H54 (cell line): ENCODE measurements around the gene MIGA1.
"Not testable (repeated sequence)": the region's sequence is repeated elsewhere in the genome, so short reads cannot be mapped to it uniquely, and the experiment has no call there.

Experiments
- DNase-seq: peaks from one replicate; pipeline ENCODE4 v3.0.0; 2011; ENCODE audit warnings: low spot score, mixed read lengths; ENCODE audit not compliant: insufficient read length
- FAIRE-seq: peaks from 3 replicates; lab custom pipeline; 2011; peaks lifted over from hg19 to GRCh38; lab: Jason Lieb, UNC
- POLR2A ChIP-seq: IDR thresholded peaks from 2 replicates; pipeline ENCODE4 v1.6.1; 2011; ENCODE audit warnings: low read depth, mild to moderate bottlenecking, low read length

The MIGA1 gene

DNA sequence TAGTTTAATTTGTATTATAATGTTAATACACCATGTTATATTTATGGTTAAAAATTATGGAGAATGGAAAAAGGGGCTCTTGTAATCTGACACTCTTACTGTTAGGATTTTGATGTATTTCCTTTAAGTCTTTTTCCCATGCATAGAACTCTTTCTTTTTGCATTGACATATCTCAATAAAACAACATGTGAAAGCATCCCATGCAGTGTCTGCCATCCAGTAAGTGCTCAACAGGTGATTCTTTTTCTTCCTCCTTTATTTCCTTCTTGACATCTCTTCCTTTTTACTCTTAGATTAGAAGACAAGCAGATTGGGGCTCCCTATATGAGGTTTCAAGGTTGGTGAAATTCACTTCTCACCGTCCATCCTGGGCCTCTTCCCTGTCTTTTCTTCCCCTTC is 111.8 kb downstream of the MIGA1 start:
- no peak for FAIRE-seq
- no peak for TF ChIP-seq POLR2A
- DNase-seq = no peak

DNA sequence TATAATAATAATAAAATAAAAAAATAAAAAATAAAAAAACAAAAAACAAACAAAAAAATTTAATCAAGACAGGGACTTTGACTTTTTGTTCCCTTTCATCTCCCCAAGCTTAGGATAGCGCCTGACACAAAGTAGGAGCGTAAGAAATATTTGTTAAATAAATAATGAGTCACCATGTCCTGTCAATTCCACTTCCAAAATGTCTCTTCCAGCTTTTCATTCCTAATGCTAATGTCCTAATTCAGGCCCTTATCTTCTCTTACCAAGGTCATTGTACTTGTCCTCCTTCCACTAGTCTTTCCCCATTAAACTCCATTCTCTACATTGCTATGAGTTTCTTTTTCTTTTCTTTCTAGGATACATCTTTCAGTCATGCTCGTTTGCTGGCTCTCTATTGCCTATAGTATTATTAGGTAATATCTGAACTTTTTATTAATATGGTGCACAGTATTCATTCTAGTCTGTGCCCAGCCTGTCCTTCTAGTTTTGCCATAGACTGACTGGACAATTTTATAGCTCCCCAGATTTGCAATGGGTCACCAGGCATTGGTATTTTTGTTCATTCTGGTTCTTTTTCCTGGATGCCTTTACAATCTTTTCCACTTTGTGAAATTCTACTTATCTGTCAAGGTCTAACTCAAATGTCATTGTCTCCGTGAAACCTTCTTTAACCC is 120.3 kb downstream of the MIGA1 start:
- no peak for TF ChIP-seq POLR2A

DNA sequence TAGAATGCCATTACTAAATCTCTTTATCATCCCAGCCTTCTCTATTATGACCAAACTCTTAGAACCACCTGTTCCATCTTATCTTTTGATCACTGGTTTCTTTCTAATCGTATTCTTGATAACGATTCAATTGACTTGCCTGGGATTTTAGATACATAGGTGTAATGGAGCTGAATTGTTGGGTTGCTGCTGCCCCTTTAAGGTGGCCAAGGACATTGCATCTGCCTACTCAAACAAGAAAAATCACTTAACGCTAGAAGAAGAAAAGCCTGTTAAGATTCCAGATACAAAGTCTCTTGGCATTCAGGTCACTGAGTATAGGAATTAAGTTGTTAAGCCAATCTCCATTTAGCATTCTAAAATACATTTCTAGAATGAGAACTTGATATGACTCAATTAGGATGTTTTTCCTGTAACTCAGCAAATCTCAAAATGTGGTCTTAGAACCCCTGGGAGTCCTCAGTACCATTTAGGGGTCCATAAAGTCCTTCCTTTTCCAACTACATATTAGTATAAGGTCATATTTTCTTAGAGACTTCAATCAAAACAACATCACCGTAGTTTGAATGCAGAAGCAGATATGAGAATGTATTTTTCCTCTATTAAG is 121.3 kb downstream of the MIGA1 start:
- DNase-seq = no peak
- peak; percentile 85 for FAIRE-seq
- TF ChIP-seq POLR2A = no peak

More for the DNA sequence above, 120.3 kb downstream of the MIGA1 start:
- FAIRE-seq (no peak), DNase-seq (no peak)

DNA sequence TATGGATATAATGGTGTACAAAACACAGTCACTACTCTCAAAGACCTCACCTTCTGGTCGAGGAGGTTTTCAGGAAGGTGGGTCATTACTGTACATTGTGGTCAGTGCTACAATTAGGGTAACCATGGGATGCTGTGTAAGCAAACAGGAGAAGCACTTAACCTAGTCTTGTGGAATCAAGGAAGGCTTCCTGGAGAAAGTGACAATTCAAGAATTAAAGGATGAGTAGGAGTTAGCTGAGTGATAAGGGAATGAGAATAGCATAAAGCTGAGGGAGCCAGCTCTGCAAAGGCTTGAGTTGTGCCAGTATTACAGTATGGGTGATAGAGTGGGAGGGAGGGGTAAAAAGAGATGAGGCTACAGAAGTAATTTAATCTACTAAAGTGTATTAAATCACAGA is 126.2 kb downstream of the MIGA1 start:
- FAIRE-seq = peak; percentile 38
- no peak for DNase-seq

DNA sequence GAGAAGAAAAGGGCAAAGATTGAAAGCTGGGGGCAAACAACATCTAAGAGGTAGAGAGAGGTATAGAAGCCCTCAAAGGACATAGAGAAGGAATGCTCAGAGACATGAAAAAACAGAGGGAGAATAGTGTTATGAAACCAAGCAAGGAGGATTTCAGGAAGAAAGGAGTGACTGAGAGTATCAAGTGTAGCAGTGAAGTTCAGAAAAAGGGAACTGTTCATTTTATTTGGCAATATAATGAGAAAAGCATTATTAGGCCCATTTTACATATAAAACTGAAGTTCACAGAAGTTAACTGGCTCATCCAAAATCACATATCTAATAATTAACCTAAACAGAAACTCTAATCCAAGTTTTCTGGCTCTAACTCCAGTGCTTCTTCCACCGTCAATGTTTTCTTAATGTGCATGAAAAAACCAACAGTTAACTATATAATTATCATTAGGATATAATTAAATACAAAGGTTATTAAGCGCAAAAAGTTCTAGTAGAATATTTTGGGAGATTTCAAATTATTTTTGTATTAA is 126.6 kb downstream of the MIGA1 start:
- no peak for TF ChIP-seq POLR2A
- DNase-seq = no peak
- no peak for FAIRE-seq

More for the DNA sequence above, 126.2 kb downstream of the MIGA1 start:
- no peak for TF ChIP-seq POLR2A

DNA sequence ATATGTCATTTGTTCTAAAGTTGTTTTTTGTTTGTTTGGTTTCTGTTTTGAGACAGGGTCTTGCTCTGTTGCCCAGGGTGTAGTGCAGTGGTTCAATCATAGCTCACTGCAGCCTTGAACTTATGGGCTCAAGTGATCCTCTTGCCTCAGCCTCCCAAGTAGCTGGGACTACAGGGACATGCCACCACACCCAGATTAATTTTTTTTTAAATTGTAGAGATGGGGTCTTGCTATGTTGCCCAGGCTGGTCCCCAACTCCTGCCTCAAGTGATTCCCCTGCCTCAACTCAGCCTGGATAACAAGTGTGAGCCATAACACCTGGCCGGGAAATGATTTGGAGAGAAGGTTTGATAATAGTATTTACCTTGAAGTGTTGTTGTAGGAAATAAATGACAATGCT is 127.2 kb downstream of the MIGA1 start:
- DNase-seq (no peak), FAIRE-seq (no peak)

DNA sequence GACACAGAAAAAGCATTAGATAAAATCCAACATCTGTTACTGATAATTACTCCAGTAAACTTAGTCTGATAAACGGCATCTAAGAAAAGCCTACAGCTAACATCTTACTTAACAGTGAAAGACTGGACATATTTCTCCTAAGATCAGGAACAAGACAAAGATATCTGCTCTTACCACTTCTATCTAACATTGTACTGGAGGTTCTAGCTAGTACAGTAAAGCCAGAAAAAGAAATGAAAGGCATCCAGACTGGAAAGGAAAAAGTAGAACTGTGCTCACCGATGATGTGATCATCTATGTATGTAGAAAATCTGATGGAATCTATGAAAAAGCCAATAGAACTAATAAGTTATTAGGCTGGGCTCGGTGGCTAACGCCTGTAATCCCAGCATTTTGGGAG is 130.7 kb downstream of the MIGA1 start:
- FAIRE-seq (no peak), DNase-seq (no peak)
- no peak for TF ChIP-seq POLR2A

More for the DNA sequence above, 127.2 kb downstream of the MIGA1 start:
- no peak for TF ChIP-seq POLR2A

DNA sequence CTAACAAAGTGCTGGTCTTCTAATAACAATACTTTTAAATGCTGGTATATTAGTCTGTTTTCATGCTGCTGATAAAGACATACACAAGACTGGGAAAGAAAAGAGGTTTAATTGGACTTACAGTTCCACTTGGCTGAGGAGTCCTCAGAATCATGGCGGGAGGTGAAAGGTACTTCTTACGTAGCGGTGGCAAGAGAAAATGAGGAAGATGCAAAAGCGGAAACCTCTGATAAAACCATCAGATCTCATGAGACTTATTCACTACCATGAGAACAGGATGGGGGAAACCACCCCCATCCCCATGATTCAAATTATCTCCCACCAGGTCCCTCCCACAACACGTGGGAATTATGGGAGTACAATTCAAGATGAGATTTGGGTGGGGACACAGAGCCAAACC is 139.5 kb downstream of the MIGA1 start:
- DNase-seq, FAIRE-seq: not testable (repeated sequence)

DNA sequence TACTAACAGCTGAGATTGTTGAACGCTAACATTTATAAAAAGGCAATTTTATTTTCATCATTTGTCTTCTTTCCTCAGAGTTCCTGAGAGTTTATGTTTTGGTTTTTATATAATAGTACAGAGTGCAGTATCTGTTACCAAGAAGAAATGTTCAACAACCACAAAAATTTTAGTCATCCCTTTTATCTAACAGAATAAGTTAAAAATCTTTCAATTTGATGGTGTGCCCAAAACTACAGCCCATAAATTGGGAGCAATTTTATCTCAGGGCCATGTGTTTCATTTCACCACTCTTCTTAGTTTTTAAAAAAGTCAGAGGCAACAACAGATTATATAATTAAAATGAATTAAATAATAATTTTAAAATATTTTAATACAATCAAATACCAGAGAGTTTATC is 146.1 kb downstream of the MIGA1 start:
- DNase-seq = no peak
- no peak for FAIRE-seq
- no peak for TF ChIP-seq POLR2A

DNA sequence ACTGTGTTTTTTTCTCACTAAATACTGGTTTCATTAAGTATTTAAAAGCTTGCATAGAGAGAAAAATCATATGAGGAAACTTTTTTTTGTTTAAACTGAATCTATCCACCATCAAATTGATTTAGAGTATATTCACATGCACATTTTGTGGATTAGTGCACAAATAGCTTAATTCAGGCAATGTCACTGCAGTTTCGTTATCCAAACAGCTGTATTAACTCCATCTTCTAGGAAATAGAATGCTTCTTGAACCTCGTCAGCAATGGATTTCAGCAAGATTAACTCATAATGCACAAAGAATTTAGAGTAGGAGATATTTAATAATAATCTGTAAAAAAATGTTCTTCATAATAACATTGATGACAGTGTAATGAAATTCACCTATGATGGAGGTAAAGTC is 146.5 kb downstream of the MIGA1 start:
- FAIRE-seq = no peak

DNA sequence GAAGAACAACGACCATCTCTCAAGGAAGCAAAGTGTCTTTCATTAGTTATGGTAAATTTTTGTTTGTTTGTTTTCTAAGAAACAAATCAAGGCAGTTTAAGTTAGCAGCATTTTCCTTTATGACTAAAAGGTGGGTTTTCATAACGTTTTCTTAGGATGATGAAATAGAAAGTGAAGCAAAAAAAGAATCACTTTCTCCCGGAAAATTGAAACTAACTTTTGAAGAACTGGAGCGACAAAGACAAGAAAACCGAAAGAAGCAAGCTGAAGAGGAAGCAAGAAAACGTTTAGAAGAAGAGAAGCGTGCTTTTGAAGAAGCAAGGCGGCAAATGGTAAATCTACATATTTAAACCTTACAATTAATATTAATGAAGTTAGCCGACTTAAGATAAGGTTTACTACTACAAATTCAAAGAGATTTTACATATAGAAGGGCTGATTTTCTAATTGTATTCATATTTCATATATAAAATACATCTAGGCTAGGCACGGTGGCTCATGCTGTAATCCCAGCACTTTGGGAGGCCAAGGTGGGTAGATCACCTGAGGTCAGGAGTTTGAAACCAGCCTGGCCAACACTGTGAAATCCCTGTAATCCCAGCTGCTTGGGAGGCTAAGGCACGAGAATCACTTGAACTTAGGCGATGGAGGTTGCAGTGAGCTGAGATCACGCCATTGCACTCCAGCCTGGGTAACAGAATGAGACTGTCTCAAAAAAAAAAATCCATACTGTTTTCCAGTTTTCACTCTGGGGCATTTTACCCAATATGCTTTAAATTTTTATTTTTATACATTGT is 147.3 kb downstream of the MIGA1 start:
- DNase-seq = no peak
- FAIRE-seq = peak; percentile 43
- no peak for TF ChIP-seq POLR2A

More for the DNA sequence above, 146.5 kb downstream of the MIGA1 start:
- no peak for DNase-seq
- no peak for TF ChIP-seq POLR2A

DNA sequence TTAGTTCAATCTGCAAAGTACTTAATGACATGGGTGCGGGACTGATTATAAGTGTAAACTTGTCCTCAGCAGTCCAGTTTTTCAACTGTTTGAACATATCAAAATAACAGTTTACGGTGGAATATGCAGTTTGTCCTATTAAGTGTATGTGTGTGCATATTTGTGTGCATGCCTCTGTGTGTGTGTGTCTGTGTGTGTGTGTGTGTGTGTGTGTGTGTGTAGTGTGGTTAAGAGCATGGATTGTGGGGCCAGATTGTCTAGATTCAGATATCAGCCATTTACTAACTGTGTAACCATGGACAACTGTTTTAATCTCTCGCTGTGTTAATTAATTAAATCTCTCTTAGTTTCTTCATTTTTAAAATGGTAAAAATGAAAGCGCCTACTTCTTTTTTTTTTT is 148.0 kb downstream of the MIGA1 start:
- FAIRE-seq (peak; percentile 50), DNase-seq (no peak)
- no peak for TF ChIP-seq POLR2A
